K562 (cell line): ENCODE measurements around the gene PCSK6. TPM values are rescaled to one million over a fixed set of nuclear protein-coding genes. Genes with fewer than 3 reads are reported as not detected.

Experiments
- ATAC-seq: fragments of 200-7000 bp; cut with Tn5 transposase; 3 replicates; pipeline ENCODE4 v1.9.1; 2020; ENCODE audit warnings: moderate library complexity
- BruUV-seq: library from RNA; stranded (reverse); fragments of 400-500 nt; replicated peaks from 2 replicates; lab custom pipeline; 2021; lab: Mats Ljungman, UMichigan
- CTCF ChIA-PET: fragments of 300-600 bp; formaldehyde crosslinking; extraction: SDS; loops from one replicate; lab custom pipeline; 2021; ENCODE audit warnings: low intra/inter-chr PET ratio; lab: Yijun Ruan, JAX
- POLR2A ChIA-PET: fragments of 300-600, 350-650 bp; sonication (Branson Sonifier 250); formaldehyde crosslinking; extraction: SDS; loops from one replicate; lab custom pipeline; 2021; ENCODE audit warnings: antibody characterized with exemption, inconsistent platforms; lab: Yijun Ruan, JAX
- DNase-seq, 4 experiments: peaks; one replicate each; pipeline versions ENCODE4 v3.0.0 to v3.0.0-alpha.2; 2011 to 2018; ENCODE audit warnings: low spot score in 3 of 4, mixed read lengths in 3 of 4; ENCODE audit errors: extremely low read depth in 1 of 4
- FAIRE-seq: peaks from 2 replicates; lab custom pipeline; 2011; peaks lifted over from hg19 to GRCh38; lab: Jason Lieb, UNC
- H2AFZ ChIP-seq: 2 replicates; pipeline ENCODE4 v1.6.0; 2011; ENCODE audit warnings: low read depth, low read length, control low read depth, inconsistent platforms
- H3K27ac ChIP-seq: fragments of 200-600 bp; 3 replicates; pipeline ENCODE4 v1.8.0; 2011; ENCODE audit warnings: low read depth, mild to moderate bottlenecking, control low read depth, inconsistent platforms, low read length, moderate library complexity, mixed read lengths; ENCODE audit errors: extremely low read depth
- H3K27me3 ChIP-seq, 2 experiments: fragments of 300-600 bp in 1 of 2; 2 replicates in 1 of 2; 3 replicates in 1 of 2; pipeline versions ENCODE4 v1.6.0 to v1.8.0; 2011; ENCODE audit warnings: inconsistent platforms in 2 of 2, low read length in 2 of 2, mild to moderate bottlenecking in 1 of 2, mixed read lengths in 1 of 2, moderate library complexity in 1 of 2; ENCODE audit not compliant: control insufficient read depth in 2 of 2, insufficient read depth in 2 of 2
- H3K36me3 ChIP-seq: fragments of 300-600 bp; 3 replicates; pipeline ENCODE4 v1.8.0; 2011; ENCODE audit warnings: mild to moderate bottlenecking, low read length, inconsistent platforms; ENCODE audit not compliant: control insufficient read depth, insufficient read depth
- H3K4me1 ChIP-seq, 2 experiments: fragments of 200-600 bp in 1 of 2; replicated peaks in 1 of 2; 2 replicates in 1 of 2; 3 replicates in 1 of 2; pipeline versions ENCODE4 v1.5.1 to v1.8.0; 2011; ENCODE audit warnings: inconsistent platforms in 2 of 2, low read length in 2 of 2, mild to moderate bottlenecking in 1 of 2, mixed read lengths in 1 of 2, moderate library complexity in 1 of 2; ENCODE audit not compliant: control insufficient read depth in 2 of 2, insufficient read depth in 2 of 2
- H3K4me2 ChIP-seq: 2 replicates; pipeline ENCODE4 v1.6.1; 2011; ENCODE audit warnings: low read length, control low read depth, inconsistent platforms, mixed read lengths; ENCODE audit not compliant: insufficient read depth
- H3K4me3 ChIP-seq: fragments of 200-600 bp; sonication (generic), shearing (Covaris generic); 2 replicates; pipeline ENCODE4 v1.5.1; 2016; ENCODE audit warnings: control low read depth, inconsistent platforms
- H3K79me2 ChIP-seq: fragments of 200-600 bp; 3 replicates; pipeline ENCODE4 v1.8.0; 2011; ENCODE audit warnings: low read length, inconsistent platforms; ENCODE audit not compliant: control insufficient read depth, insufficient read depth
- H3K9ac ChIP-seq, 2 experiments: 2 replicates each; pipeline versions ENCODE4 v1.6.0 to v1.6.1; 2011; ENCODE audit warnings: low read depth in 2 of 2, low read length in 2 of 2, control low read depth in 1 of 2, inconsistent platforms in 1 of 2, mild to moderate bottlenecking in 1 of 2, mixed read lengths in 1 of 2; ENCODE audit not compliant: insufficient read depth in 1 of 2
- H3K9me1 ChIP-seq: one replicate; pipeline ENCODE4 v1.6.0; 2011; ENCODE audit warnings: inconsistent platforms, mild to moderate bottlenecking, low read length, moderate library complexity; ENCODE audit not compliant: control insufficient read depth, insufficient read depth
- H3K9me3 ChIP-seq: replicated peaks from 2 replicates; pipeline ENCODE4 v1.5.1; 2011; ENCODE audit warnings: low read depth, low read length, inconsistent platforms; ENCODE audit not compliant: control insufficient read depth, insufficient read depth
- H4K20me1 ChIP-seq: replicated peaks from 2 replicates; pipeline ENCODE4 v1.6.1; 2011; ENCODE audit warnings: low read length, inconsistent platforms, mixed read lengths; ENCODE audit not compliant: control insufficient read depth, insufficient read depth
- ETS2 ChIP-seq: IDR thresholded peaks from 2 replicates; pipeline ENCODE4 v1.6.1; 2016; ENCODE audit warnings: borderline replicate concordance, missing genetic modification characterization, mild to moderate bottlenecking, moderate library complexity, missing compliant biosample characterization; ENCODE audit not compliant: poor library complexity, severe bottlenecking
- GATA2 ChIP-seq: sonication (generic); formaldehyde crosslinking; IDR thresholded peaks from 2 replicates; pipeline ENCODE4 v1.4.0; 2020; ENCODE audit warnings: mild to moderate bottlenecking, missing genetic modification reagents
- KDM2B ChIP-seq: fragments of 250-450 bp; sonication (Bioruptor Pico); IDR thresholded peaks from 2 replicates; pipeline ENCODE4 v1.8.0; 2021; ENCODE audit warnings: mild to moderate bottlenecking, moderate library complexity
- L3MBTL2 ChIP-seq: fragments of 450-650 bp; IDR thresholded peaks from 2 replicates; pipeline ENCODE4 v1.6.1; 2016; ENCODE audit warnings: mild to moderate bottlenecking, moderate library complexity
- PHF8 ChIP-seq: fragments of 200-600 bp; sonication (generic); IDR thresholded peaks from 2 replicates; pipeline ENCODE4 v1.6.1; 2012; ENCODE audit warnings: mixed run types, mild to moderate bottlenecking, inconsistent platforms, low read length, moderate library complexity, borderline replicate concordance
- POLR2G ChIP-seq: fragments of 200-400 bp; formaldehyde crosslinking; IDR thresholded peaks from 2 replicates; pipeline ENCODE4 v1.6.1; 2017; ENCODE audit warnings: low read depth, mild to moderate bottlenecking, antibody characterized with exemption, low read length, moderate library complexity
- RBBP5 ChIP-seq: fragments of 200-600 bp; sonication (generic); IDR thresholded peaks from 2 replicates; pipeline ENCODE4 v1.6.1; 2012; ENCODE audit warnings: borderline replicate concordance, mild to moderate bottlenecking, low read length, control low read depth, inconsistent platforms; ENCODE audit not compliant: insufficient read depth, poor library complexity, severe bottlenecking
- RBFOX2 ChIP-seq: fragments of 200-400 bp; formaldehyde crosslinking; IDR thresholded peaks from 2 replicates; pipeline ENCODE4 v1.6.1; 2017; ENCODE audit warnings: low read depth, mild to moderate bottlenecking, low read length, moderate library complexity
- SAFB ChIP-seq: fragments of 200-400 bp; formaldehyde crosslinking; IDR thresholded peaks from 2 replicates; pipeline ENCODE4 v1.6.1; 2017; ENCODE audit warnings: low read depth, low read length, borderline replicate concordance
- TFAP4 ChIP-seq: sonication (generic); formaldehyde crosslinking; IDR thresholded peaks from 2 replicates; pipeline ENCODE4 v1.8.0; 2022; ENCODE audit warnings: missing genetic modification reagents, mild to moderate bottlenecking, moderate library complexity, borderline replicate concordance
- ZNF778 ChIP-seq: fragments of 450-650 bp; formaldehyde crosslinking; IDR thresholded peaks from 2 replicates; pipeline ENCODE4 v1.4.0; 2020; ENCODE audit warnings: mild to moderate bottlenecking, moderate library complexity
- WGBS: fragments of 100-300 bp; shearing (Covaris generic); methylation state at CpG from one replicate; pipeline ENCODE4 v1.1.6; 2016; ENCODE audit warnings: low coverage, mixed read lengths; ENCODE audit not compliant: insufficient coverage; ENCODE audit errors: missing lambda C conversion rate; 5-methylcytosine and 5-hydroxymethylcytosine counted together
- in situ Hi-C: fragments of 300-500 bp; cut with MboI; formaldehyde crosslinking; loops from 4 replicates; pipeline ENCODE4 v1.15.0; 2018; ENCODE audit warnings: inconsistent platforms, mixed read lengths
- intact Hi-C: fragments of 100-400 bp; cut with micrococcal nuclease; formaldehyde crosslinking; loops from 2 replicates; pipeline ENCODE4 v1.14.2; 2022
- polyA plus RNA-seq, 8 experiments: library from polyadenylated mRNA; depleted of rRNA in 4 of 8; stranded (reverse) in 5 of 8; unstranded in 3 of 8; fragments of >200 nt; fragmentation: Nextera tagmentation in 2 of 8; fragmentation: Illumina TruSeq in 1 of 8; extraction: Ambion mirVana in 2 of 8; extraction: Trizol in 1 of 8; gene quantifications; 2 replicates each; pipeline versions ENCODE4 v1.2.1 to v1.2.3, GENCODE V29; 2011 to 2014; ENCODE audit warnings: inconsistent platforms in 1 of 8, missing spikeins in 1 of 8
- total RNA-seq, 7 experiments: library from RNA; depleted of rRNA in 6 of 7; stranded (reverse); fragments of >200 nt in 6 of 7; fragmentation: Illumina TruSeq in 2 of 7; extraction: Trizol in 2 of 7; gene quantifications; 2 replicates each; pipeline versions ENCODE4 v1.2.1 to v1.2.3, GENCODE V29; 2011 to 2021; ENCODE audit warnings: low replicate concordance in 1 of 7

Gene PCSK6
- total and polyA plus RNA-seq, 9 of the 15 experiments (the other 6 are each of a cell fraction or from before 2014, with no cell fraction given): 2.2 to 32.6 (median 14.5) TPM

- H3K9ac ChIP-seq: peak overlapping the region; percentile 71 to 91
- TF ChIP-seq KDM2B (CRISPR knock-in tag) (0 out of 2 replicates have a peak, but pooled peaks have one; percentile 29), TFAP4 (CRISPR knock-in tag) (peak; percentile 11; the same call in 1 of the 2 replicates), PHF8 (peak; percentile 32; the same call in 1 of the 2 replicates), ETS2 (tag) (no peak), RBBP5 (peak; percentile 26), GATA2 (no peak), ZNF778 (no peak), RBFOX2 (peak; percentile 78), POLR2G (peak; percentile 77), SAFB (peak; percentile 83), L3MBTL2 (peak; percentile 56; the same call in 1 of the 2 replicates)
Observed at GRCh38 chr15:101488300-101489164, 975 bp downstream of the PCSK6 start.

More at GRCh38 chr15:101488300-101489164, 975 bp downstream of the PCSK6 start:
- Histone ChIP-seq H2AFZ (peak overlapping the region; percentile 40), H3K9me1 (no peaks in the 10 kb centered on the region), H3K9me3 (0 out of 2 replicates have a peak, but pooled peaks cover 2% of the 10 kb centered on the region), H3K27ac (peak overlapping the region; percentile 55; the same call in 2 of the 3 replicates), H3K27me3 (no peaks in the 10 kb centered on the region; a peak in 1 of 5 replicates), H3K4me1 (peaks cover 0 to 18% of the 10 kb centered on the region in 2 experiments; a peak in 3 of 5 replicates), H4K20me1 (no peaks in the 10 kb centered on the region), H3K4me3 (peak overlapping the region; percentile 47), H3K36me3 (peaks cover 18% of the 10 kb centered on the region; the same call in 2 of the 3 replicates), H3K4me2 (peak overlapping the region; percentile 61), H3K79me2 (peaks cover 24% of the 10 kb centered on the region)
- ChIA-PET CTCF (no interaction called here), POLR2A (interaction anchor here (0.6 to 2.0 kb wide), 5 partner anchors 10 to 887 kb away, joined by 3 to 9 read pairs (median 3); partner anchors contain the start of gene LINS1)
- peak in 3 of 4 experiments; percentile 39 to 66 (median 66) for DNase-seq
- peak; percentile 46 for ATAC-seq
- 20% methylated on average over 43 of the region's 85 CpGs for WGBS
- FAIRE-seq: no peak
- no TSS peak for BruUV-seq
- intact Hi-C loops (loop anchor here (5.0 kb wide), 1 partner anchor 41 kb away; no protein-coding TSS in a partner anchor), in situ Hi-C loops (no loop called here)
